ENCODE results near the gene DNAH10.

DNAH10 gene

DNA sequence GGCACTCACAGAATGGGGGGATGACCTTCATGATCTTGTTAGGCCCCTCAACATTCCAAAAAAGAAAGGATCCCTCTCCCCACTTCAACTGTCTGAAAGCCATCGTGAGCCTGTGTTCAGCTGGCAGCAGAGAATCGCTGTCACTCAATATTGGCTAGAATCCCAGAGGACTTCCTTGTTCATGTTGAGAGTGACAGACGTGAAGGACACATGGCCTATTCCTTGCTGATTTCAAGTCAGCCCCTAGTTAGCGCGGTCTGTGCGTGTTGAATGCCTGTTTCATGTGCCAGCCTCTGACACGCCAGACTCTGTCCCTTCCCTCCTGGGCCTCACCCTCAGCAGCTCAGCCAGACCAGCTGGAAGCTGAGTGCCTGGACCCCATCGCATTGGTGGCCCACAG, 43.1 kb downstream of the DNAH10 start:
- no peak for FAIRE-seq
- TF ChIP-seq, protein P1, sequence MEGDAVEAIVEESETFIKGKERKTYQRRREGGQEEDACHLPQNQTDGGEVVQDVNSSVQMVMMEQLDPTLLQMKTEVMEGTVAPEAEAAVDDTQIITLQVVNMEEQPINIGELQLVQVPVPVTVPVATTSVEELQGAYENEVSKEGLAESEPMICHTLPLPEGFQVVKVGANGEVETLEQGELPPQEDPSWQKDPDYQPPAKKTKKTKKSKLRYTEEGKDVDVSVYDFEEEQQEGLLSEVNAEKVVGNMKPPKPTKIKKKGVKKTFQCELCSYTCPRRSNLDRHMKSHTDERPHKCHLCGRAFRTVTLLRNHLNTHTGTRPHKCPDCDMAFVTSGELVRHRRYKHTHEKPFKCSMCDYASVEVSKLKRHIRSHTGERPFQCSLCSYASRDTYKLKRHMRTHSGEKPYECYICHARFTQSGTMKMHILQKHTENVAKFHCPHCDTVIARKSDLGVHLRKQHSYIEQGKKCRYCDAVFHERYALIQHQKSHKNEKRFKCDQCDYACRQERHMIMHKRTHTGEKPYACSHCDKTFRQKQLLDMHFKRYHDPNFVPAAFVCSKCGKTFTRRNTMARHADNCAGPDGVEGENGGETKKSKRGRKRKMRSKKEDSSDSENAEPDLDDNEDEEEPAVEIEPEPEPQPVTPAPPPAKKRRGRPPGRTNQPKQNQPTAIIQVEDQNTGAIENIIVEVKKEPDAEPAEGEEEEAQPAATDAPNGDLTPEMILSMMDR (IDR thresholded peaks at IDR 0.05; ENCODE audit: insufficient read depth, missing control alignments): no peak
- no peak for DNase-seq (ENCODE audit: insufficient read length, low spot score)

DNA sequence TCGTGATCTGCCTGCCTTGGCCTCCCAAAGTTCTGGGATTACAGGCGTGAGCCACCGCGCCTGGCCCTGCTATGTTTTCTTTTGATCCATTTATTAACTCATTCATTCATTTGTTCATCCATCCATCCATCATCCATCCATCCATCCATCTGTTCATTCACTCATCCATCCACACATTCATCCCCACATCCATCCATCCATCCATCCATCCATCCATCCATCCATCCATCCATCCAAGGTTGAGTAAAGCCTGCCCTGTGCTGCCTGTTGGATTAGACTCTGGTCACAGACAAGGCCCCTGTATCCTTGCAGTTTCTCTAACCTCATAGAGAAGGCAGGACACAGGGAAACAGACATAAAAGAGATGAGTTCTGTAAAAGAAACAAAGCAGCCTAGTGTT, 44.9 kb downstream of the DNAH10 start:
- TF ChIP-seq, protein P1 (IDR thresholded peaks at IDR 0.05; ENCODE audit: insufficient read depth, missing control alignments): no peak
- DNase-seq (ENCODE audit: insufficient read length, low spot score) (no peak), FAIRE-seq (no peak)

DNA sequence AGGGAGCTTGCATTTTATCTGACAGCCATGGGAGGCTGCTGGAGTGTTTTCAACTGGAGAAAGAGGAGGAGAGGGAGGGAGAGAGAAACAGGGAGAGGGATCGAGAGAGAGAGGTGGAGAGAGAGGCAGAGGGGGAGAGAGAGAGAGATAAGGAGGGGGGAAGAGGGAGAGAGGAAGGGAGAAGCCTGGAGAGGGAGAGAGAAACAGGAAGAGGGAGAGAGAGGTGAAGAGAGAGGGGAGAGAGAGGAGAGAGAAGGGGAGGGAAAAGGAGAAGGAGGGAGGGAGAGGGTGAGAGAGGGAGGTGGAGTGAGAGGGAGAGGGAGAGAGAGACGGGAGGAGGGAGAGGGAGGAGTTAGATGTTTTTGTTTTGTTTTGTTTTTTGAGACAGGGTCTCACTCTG, 45.6 kb downstream of the DNAH10 start:
- TF ChIP-seq, protein P1 (IDR thresholded peaks at IDR 0.05; ENCODE audit: insufficient read depth, missing control alignments): no peak
- DNase-seq (ENCODE audit: insufficient read length, low spot score): no peak
- FAIRE-seq: no peak

DNA sequence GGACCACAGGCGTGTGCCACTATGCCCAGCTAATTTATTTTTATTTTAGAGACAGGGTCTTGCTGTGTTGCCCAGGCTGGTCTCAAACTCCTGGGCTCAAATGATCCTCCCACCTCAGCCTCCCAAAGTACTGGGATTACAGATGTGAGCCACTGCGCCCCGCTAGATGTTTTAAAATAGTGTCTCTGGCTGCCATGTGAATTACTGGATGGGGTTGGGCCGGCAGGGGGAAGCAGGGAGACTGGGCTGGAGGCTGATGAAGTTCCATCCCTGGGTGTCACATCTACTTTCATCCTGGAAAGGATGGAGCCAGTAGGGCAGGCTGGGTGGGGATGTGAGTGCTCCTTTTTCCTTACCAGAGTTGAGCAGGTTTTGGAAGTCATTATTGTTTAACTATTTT, 46.1 kb downstream of the DNAH10 start:
- DNase-seq (ENCODE audit: insufficient read length, low spot score) (no peak), FAIRE-seq (no peak)
- TF ChIP-seq, protein P1 (IDR thresholded peaks at IDR 0.05; ENCODE audit: insufficient read depth, missing control alignments): peak; percentile 32

DNA sequence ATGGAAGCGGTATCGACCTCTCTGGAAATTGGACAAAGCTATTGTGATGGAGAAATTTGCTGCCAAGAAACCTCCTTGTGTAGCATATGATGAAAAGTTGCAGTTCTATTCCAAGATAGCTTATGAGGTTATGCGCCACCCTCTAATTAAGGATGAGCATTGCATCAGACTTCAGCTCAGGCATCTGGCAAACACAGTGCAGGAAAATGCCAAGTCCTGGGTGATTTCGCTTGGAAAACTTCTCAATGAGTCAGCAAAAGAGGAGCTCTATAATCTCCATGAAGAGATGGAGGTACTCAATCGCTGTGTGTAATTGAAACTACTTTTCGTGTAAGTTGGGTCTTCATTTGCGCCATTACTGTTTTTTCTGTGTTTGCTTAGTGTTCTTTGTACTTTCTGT, 51.2 kb downstream of the DNAH10 start:
- FAIRE-seq (no peak), DNase-seq (ENCODE audit: insufficient read length, low spot score) (no peak)
- TF ChIP-seq, protein P1 (IDR thresholded peaks at IDR 0.05; ENCODE audit: insufficient read depth, missing control alignments): no peak

DNA sequence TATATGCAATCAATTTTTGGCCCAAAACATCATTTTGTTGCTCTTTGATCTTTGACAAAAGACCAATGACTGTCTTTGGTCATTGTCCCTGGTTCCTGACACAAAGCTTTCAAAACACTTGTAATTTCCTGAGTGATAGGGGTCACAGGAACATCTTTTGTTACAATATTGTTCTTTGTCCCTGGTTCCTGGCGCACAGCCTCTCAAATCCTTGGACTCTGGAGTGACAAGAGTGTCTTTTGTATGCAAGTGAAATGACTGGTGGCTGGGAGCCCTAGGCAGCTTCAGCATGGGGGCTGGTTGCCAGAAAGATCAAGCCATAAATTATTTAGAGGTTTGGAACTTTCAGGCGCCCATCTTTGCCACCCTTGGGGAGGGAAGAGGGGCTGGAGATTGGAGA, 53.9 kb downstream of the DNAH10 start:
- FAIRE-seq: no peak
- DNase-seq (ENCODE audit: insufficient read length, low spot score): no peak

DNA sequence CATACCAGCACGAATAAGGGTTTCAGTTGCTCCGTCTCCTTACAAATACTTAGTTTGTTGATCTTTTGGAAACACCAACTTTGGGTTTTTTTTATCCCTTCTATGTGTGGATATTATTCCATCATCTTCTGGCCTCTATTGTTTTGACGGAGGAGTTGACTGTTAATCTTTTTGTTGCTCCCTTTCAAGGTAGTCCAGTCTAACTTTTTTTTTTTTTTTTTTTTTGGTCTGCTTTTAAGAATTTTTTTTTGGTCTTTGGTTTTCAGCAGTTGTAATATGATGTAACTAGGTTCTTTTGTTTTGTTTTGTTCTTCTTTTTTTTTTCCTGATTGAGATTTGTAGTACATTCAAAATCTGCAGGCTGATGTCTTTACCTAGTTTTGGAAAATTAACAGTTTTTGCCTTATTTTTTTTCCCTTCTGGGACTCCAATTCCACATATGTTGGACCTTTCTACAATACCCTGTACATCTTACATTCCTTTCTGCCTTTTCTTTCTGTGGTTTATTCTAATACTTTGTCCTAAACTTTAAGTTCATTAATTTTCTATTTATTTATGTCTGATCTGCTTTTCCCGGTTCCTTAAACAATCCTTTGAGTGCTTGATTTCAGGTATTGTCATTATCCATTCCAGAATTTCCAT, 54.9 kb downstream of the DNAH10 start:
- DNase-seq (ENCODE audit: insufficient read length, low spot score) (no peak), FAIRE-seq (no peak)
- TF ChIP-seq, protein P1 (IDR thresholded peaks at IDR 0.05; ENCODE audit: insufficient read depth, missing control alignments): no peak

More for the DNA sequence above, 53.9 kb downstream of the DNAH10 start:
- TF ChIP-seq, protein P1 (IDR thresholded peaks at IDR 0.05; ENCODE audit: insufficient read depth, missing control alignments): no peak
